ENCODE data around the gene TMEM131.

The TMEM131 gene

DNA sequence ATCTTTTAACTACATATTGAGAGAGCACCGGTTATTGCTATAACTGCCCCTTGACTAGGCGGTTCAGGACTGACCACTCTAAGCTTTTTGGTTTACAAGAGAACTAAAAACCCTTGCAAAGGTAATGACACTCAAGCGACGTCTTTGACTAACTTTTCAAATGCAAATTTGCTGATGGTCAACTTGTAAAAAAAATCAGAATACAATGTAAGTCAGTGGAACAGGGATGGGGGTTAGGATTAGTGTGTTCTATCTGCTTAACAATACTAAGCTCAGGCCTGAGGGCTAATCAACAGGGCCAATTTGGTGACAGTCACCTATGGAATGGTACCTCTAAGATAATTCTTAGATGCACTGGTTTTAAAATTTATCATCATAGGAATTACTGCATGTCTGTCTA, 225.3 kb downstream of the TMEM131 start:
- in situ Hi-C loops (cut with MboI; ENCODE audit: low sequenced_read_pairs): no loop called here

- in situ Hi-C loops (cut with MboI; ENCODE audit: low sequenced_read_pairs): no loop called here
These were observed 226.0 kb downstream of the TMEM131 start for GRCh38 chr2:97769711-97770110.

GRCh38 chr2:97769308-97769707, 226.4 kb downstream of the TMEM131 start:
- in situ Hi-C loops (cut with MboI; ENCODE audit: low sequenced_read_pairs): no loop called here

DNA sequence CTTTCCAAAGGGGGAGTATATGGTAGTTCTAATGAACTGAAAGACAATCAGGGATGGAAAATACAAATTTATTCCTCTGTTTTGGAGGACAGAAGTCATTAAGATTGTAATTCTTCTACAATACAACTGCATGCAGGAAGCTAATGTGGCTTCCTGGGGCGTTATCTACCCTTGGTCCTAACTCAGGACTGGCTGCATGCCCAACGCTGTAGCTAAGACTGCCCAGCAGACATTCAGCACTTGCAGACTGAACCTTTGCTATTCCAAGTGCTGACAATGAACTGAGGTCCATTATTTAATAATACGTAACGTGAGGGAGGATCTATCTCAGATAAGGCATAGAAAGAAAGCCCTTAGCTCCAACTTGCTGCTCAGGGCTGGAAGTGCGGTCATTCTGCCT, 229.2 kb downstream of the TMEM131 start:
- in situ Hi-C loops (cut with MboI; ENCODE audit: low sequenced_read_pairs): no loop called here

DNA sequence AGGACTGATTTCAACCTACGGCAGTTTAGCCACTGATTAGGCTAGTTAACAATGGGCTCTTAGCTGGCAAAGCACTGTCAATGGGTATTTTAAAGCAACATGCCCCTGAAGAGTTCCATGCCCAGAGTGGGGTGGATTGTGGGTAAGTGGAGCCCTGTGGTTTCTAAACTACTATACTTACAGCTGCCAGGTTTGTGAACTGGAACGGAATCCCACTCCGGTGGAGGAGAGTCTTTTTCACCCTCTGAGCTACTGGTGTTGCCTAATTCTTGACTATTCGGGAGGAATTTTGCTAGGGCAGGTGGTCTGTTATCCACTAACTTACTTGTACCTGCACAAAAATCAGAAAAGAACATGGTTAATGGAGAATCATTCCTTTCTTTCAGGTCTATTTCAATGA, 229.8 kb downstream of the TMEM131 start:
- in situ Hi-C loops (cut with MboI; ENCODE audit: low sequenced_read_pairs): no loop called here

DNA sequence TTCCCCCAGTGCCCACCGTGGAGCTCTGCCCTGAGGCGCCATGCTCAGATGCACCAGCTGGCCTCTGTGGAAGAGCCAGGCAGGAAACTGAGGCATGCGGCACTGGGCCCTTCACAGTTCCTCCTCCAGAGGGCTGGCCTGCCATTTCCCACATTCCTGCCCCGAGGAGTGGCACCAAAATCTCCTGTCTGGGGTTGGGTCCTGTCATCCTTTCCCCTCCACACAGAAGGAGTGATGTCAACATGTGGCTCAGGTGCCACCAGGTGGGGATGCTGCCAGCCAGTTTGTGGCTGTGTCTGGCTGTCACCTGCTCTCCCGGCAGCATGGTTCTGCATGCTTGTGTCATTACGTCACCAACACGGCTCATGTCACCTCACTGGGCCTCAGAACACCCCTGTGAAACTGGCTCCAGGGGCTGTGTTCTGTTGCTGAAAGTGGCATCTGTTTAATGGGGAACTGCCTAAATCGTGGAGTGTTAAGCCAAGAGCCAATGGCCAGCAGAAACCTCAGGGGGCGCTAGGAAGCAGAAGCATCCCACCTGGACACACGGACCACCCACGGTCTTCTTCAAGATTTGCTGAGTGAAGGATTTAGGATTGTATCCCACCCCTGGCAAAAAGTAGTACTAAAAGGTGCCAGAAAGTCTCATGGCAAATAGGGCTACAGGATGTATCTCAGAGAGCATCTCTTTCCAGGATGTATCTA, 231.0 kb downstream of the TMEM131 start:
- in situ Hi-C loops (cut with MboI; ENCODE audit: low sequenced_read_pairs): no loop called here

GRCh38 chr2:97763176-97763845, 232.4 kb downstream of the TMEM131 start:
- in situ Hi-C loops (cut with MboI; ENCODE audit: low sequenced_read_pairs): no loop called here

GRCh38 chr2:97761192-97761591, 234.6 kb downstream of the TMEM131 start:
- in situ Hi-C loops (cut with MboI; ENCODE audit: low sequenced_read_pairs): no loop called here

- in situ Hi-C loops (cut with MboI; ENCODE audit: low sequenced_read_pairs): no loop called here
These were observed 235.2 kb downstream of the TMEM131 start for GRCh38 chr2:97760480-97761049.

GRCh38 chr2:97759727-97760407, 235.9 kb downstream of the TMEM131 start:
- in situ Hi-C loops (cut with MboI; ENCODE audit: low sequenced_read_pairs): no loop called here

DNA sequence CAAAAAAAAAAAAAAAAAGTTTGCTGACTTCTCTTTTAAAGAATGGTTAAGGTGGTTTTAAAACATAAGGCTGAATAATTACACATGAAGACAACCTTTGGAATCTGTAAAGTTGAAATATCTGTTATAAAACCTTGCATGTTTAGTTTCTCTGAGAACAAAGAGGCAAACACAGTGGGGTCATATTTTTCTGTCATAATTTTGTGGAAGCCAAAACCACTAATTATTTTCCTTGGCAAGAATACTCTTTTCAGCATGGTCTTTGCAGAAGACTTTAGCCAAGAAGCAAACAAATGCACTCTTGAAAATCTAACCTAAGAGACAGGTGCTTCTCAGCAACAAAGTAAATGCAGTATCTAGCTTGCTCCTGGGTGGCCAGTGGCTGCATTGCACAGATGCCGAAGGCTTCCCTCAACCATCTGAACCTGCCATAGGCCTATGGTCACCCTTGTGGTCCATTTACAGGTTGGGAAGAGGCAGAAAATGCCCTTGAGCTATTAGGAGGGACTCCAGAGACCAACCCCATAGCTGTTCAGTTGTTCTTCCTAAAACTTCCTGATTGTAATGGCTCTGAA, 237.5 kb downstream of the TMEM131 start:
- in situ Hi-C loops (cut with MboI; ENCODE audit: low sequenced_read_pairs): no loop called here

- in situ Hi-C loops (cut with MboI; ENCODE audit: low sequenced_read_pairs): no loop called here
These were observed 238.7 kb downstream of the TMEM131 start for GRCh38 chr2:97757062-97757461.

DNA sequence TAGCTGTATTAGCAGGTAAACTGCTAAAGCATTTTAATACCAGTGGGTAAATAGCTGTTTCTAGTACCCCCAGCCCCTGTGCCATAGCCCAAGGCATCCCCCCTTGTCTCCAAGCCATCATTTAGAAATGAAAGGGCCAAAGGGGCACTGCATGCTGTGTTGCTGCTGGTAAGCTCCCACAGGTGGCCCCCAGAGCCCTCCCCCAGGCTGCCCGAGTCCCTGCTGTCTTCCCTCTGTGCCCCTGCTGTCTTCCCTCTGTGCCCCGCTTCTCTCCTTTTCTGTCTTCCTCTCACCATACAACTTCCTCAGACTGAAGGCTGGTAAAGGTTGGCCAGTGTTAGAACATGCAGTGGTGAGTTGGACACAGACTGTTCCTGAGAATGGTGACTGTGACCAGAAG, 240.3 kb downstream of the TMEM131 start:
- in situ Hi-C loops (cut with MboI; ENCODE audit: low sequenced_read_pairs): no loop called here

DNA sequence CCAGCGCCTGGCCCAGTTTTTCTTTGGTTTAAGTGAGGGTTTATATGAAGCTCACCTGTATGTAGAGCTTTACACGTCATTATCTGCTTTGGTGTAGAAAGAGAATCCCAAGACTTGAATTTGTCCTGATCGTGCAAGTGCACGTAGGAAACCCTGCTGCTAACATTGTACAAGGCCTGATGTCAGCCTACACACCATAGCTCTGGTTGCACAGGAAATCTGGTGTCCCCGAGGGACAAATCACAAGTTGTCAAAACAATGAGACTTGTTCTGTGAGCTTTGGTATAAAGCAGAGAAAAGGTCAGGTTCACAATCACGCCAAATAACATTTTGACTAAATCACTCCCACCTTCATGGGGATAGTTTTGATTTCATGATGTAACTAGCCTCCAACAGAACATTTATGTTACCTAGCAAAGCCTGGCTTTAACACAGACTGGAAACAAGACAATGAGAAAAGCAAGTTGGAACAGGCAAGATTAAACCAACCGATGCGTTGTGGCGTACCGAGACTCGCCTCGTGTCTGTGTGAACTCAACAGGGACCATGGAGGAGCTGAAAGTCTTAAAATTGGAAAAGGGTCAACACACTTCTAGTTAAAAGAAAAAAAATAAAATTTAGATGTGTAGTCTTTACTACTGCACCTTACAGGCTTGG, 240.9 kb downstream of the TMEM131 start:
- in situ Hi-C loops (cut with MboI; ENCODE audit: low sequenced_read_pairs): no loop called here

- in situ Hi-C loops (cut with MboI; ENCODE audit: low sequenced_read_pairs): no loop called here
These were observed 243.1 kb downstream of the TMEM131 start for GRCh38 chr2:97752342-97753334.

- in situ Hi-C loops (cut with MboI; ENCODE audit: low sequenced_read_pairs): no loop called here
These were observed 244.0 kb downstream of the TMEM131 start for GRCh38 chr2:97751752-97752151.

GRCh38 chr2:97750017-97750416, 245.7 kb downstream of the TMEM131 start:
- in situ Hi-C loops (cut with MboI; ENCODE audit: low sequenced_read_pairs): no loop called here

DNA sequence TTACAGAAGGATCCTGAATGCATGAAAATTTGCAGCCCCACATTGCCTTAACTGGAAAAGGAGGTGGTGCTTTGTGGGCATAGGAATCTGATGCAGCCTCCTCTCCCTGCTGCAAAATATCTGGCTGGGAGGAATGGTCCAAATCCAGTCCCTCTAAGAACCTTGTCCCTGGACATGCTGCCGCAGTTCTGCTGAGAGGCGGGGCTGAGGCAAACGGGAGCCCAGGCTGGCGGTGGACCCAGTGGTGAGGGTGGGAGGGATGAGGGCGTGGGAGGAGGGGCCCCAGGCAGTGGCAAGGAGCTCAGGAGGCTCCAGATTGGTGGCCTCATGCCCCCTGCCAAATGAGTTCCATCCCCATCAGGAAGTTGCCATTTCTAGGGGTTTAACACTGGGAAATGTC, 246.2 kb downstream of the TMEM131 start:
- in situ Hi-C loops (cut with MboI; ENCODE audit: low sequenced_read_pairs): no loop called here

GRCh38 chr2:97747716-97748115, 248.0 kb downstream of the TMEM131 start:
- in situ Hi-C loops (cut with MboI; ENCODE audit: low sequenced_read_pairs): no loop called here

- in situ Hi-C loops (cut with MboI; ENCODE audit: low sequenced_read_pairs): no loop called here
These were observed 248.5 kb downstream of the TMEM131 start for GRCh38 chr2:97747285-97747684.

All from hTERT RPE-1 (cell line).